Effector memory CD4-positive, alpha-beta T cell (primary cell): ENCODE data around the gene FCRL1.

Source experiments
- DNase-seq, 3 donors: peaks; one replicate each; pipeline ENCODE4 v3.0.0-alpha.2; 2020
- H3K27ac ChIP-seq: 2 replicates; pipeline ENCODE4 v1.7.0; 2013; ENCODE audit warnings: mild to moderate bottlenecking, low read length, moderate library complexity; ENCODE audit not compliant: insufficient read depth, poor library complexity, severe bottlenecking
- H3K27me3 ChIP-seq: replicated peaks from 2 replicates; pipeline ENCODE4 v1.7.0; 2013; ENCODE audit warnings: mild to moderate bottlenecking, low read length; ENCODE audit not compliant: insufficient read depth, control insufficient read depth, poor library complexity, severe bottlenecking
- H3K36me3 ChIP-seq: 2 replicates; pipeline ENCODE4 v1.7.0; 2013; ENCODE audit warnings: mild to moderate bottlenecking, low read length, moderate library complexity; ENCODE audit not compliant: control insufficient read depth, insufficient read depth
- H3K4me1 ChIP-seq: 2 replicates; pipeline ENCODE4 v1.7.0; 2013; ENCODE audit warnings: low read length, mild to moderate bottlenecking; ENCODE audit not compliant: control insufficient read depth, insufficient read depth, poor library complexity, severe bottlenecking
- H3K4me3 ChIP-seq: 2 replicates; pipeline ENCODE4 v1.7.0; 2013; ENCODE audit warnings: low read length, low read depth, mild to moderate bottlenecking; ENCODE audit not compliant: insufficient read depth, poor library complexity, severe bottlenecking
- H3K9me3 ChIP-seq: 2 replicates; pipeline ENCODE4 v1.7.0; 2013; ENCODE audit warnings: mild to moderate bottlenecking, low read length, moderate library complexity; ENCODE audit not compliant: control insufficient read depth
- total RNA-seq, 3 donors: gene quantifications; one replicate each; lab custom pipeline; 2026; lab: John Stamatoyannopoulos, UW

Gene FCRL1, protein sequence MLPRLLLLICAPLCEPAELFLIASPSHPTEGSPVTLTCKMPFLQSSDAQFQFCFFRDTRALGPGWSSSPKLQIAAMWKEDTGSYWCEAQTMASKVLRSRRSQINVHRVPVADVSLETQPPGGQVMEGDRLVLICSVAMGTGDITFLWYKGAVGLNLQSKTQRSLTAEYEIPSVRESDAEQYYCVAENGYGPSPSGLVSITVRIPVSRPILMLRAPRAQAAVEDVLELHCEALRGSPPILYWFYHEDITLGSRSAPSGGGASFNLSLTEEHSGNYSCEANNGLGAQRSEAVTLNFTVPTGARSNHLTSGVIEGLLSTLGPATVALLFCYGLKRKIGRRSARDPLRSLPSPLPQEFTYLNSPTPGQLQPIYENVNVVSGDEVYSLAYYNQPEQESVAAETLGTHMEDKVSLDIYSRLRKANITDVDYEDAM
- 0.52 to 1.5 (median 0.70) reads per million in 3 donors for total RNA-seq

- no peaks in the 10 kb centered on the region for H3K27me3 ChIP-seq
- H3K4me1 ChIP-seq = no peaks in the 10 kb centered on the region
- no peaks in the 10 kb centered on the region for H3K36me3 ChIP-seq
- no peak for DNase-seq
- no peak within 1 kb of the TSS for H3K4me3 ChIP-seq
- no peaks in the 10 kb centered on the region for H3K9me3 ChIP-seq
- H3K27ac ChIP-seq = no peak within 1 kb of the TSS
Observed at GRCh38 chr1:157819896-157820295, at the start of gene FCRL1. TSS of gene FCRL1 (minus strand) at chr1:157820120. CDS start at chr1:157820037, 83 bp downstream.

- no peak for DNase-seq
- no peak overlapping the region for H3K4me3 ChIP-seq
- no peak overlapping the region for H3K27ac ChIP-seq
- H3K4me1 ChIP-seq = no peaks in the 10 kb centered on the region
- H3K9me3 ChIP-seq = no peaks in the 10 kb centered on the region
- H3K27me3 ChIP-seq = no peaks in the 10 kb centered on the region
- no peaks in the 10 kb centered on the region for H3K36me3 ChIP-seq
Observed at GRCh38 chr1:157868654-157869053, 48.7 kb upstream of the FCRL1 start.

- no peak for DNase-seq
- no peak overlapping the region for H3K4me3 ChIP-seq
- no peaks in the 10 kb centered on the region for H3K36me3 ChIP-seq
- no peaks in the 10 kb centered on the region for H3K4me1 ChIP-seq
- H3K9me3 ChIP-seq = no peaks in the 10 kb centered on the region
- H3K27me3 ChIP-seq = no peaks in the 10 kb centered on the region
- no peak overlapping the region for H3K27ac ChIP-seq
Observed at GRCh38 chr1:157862114-157863070, 42.5 kb upstream of the FCRL1 start.

- Histone ChIP-seq H3K36me3 (no peaks in the 10 kb centered on the region), H3K4me3 (no peak overlapping the region), H3K4me1 (no peaks in the 10 kb centered on the region), H3K27ac (no peak overlapping the region), H3K27me3 (no peaks in the 10 kb centered on the region), H3K9me3 (no peaks in the 10 kb centered on the region)
- no peak for DNase-seq
Observed at GRCh38 chr1:157856538-157856937, 36.6 kb upstream of the FCRL1 start.

DNA sequence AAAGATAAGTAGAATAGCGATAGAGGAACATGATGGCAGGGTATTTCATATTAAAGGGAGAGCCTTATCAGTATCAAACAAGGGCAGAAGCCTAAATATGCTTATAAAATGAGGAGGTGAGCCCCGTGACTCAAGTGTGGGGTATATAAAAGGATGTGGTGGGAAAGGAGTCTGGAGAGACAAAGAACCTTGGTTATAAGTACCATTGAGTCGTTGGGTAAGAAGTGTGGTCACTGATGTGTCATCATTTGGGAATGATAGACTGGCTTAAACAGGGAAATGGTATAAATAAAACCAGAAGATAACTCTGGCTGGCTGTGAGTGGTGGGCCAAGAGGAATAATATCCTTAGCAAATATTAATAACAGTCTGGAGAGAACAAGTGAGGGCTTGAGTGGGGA lies 32.6 kb upstream of the FCRL1 start:
- Histone ChIP-seq H3K27ac (no peak overlapping the region), H3K36me3 (no peaks in the 10 kb centered on the region), H3K27me3 (no peaks in the 10 kb centered on the region), H3K4me3 (no peak overlapping the region), H3K4me1 (no peaks in the 10 kb centered on the region), H3K9me3 (no peaks in the 10 kb centered on the region)
- DNase-seq = no peak

- H3K27ac ChIP-seq = no peak overlapping the region
Observed at GRCh38 chr1:157849229-157849875, 29.4 kb upstream of the FCRL1 start.

DNA sequence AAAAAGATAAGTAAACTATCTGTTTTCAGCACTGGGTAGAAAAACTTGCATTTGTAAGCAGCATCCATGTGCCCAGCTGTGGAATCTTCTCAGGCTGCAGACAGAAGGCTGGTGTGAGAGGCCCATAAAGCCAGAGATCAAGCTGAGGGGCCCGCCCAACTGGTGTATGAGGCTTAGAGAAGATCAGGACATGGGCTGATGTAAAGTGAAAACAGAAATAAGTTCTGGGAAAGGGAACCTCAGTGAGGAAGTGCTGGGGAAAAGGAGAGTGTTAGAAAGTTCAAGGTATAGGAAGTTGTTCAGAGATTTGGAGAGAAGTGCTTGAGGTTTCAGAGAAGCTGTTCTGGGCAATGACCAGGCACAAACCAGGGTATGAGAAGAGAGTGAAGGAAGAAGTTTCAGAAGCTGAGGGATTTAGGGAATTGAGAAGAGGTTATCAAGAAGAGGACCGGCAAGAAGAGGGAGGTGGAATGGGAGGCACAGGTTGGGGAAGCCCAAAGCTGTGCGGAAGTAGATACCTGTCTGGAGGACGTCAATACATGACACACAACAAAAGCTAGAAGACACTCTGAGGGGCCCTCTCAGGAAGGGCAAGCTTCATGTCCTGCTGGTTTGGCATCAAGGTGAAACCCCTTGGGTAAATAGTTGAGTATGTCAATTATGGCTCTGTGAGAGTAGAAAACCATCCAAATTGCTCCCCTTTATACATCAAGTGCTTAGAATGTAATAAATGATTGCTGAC lies 24.3 kb upstream of the FCRL1 start:
- Histone ChIP-seq H3K4me1 (no peaks in the 10 kb centered on the region), H3K9me3 (no peaks in the 10 kb centered on the region), H3K36me3 (no peaks in the 10 kb centered on the region), H3K4me3 (no peak overlapping the region), H3K27ac (no peak overlapping the region), H3K27me3 (no peaks in the 10 kb centered on the region)
- DNase-seq = no peak

More at GRCh38 chr1:157849229-157849875, 29.4 kb upstream of the FCRL1 start:
- no peak for DNase-seq
- Histone ChIP-seq H3K9me3 (no peaks in the 10 kb centered on the region), H3K27me3 (no peaks in the 10 kb centered on the region), H3K4me3 (no peak overlapping the region), H3K4me1 (no peaks in the 10 kb centered on the region), H3K36me3 (no peaks in the 10 kb centered on the region)

- Histone ChIP-seq H3K27ac (no peak overlapping the region), H3K4me3 (no peak overlapping the region), H3K9me3 (no peaks in the 10 kb centered on the region), H3K4me1 (no peaks in the 10 kb centered on the region), H3K27me3 (no peaks in the 10 kb centered on the region), H3K36me3 (no peaks in the 10 kb centered on the region)
- DNase-seq = no peak
Observed at GRCh38 chr1:157842939-157843338, 23.0 kb upstream of the FCRL1 start.

- Histone ChIP-seq H3K27ac (no peak within 1 kb of the TSS), H3K27me3 (no peaks in the 10 kb centered on the region), H3K4me3 (no peak within 1 kb of the TSS), H3K36me3 (no peaks in the 10 kb centered on the region), H3K9me3 (no peaks in the 10 kb centered on the region), H3K4me1 (no peaks in the 10 kb centered on the region)
- DNase-seq = no peak
Observed at GRCh38 chr1:157841708-157842107, 21.8 kb upstream of the FCRL1 start, which contains the start of gene CD5L. TSS of gene CD5L (minus strand) at chr1:157841808. CDS start at chr1:157841701, 107 bp downstream.
